ENCODE data around the gene BANK1. TPM values are rescaled to one million over a fixed set of nuclear protein-coding genes. Genes with fewer than 3 reads are reported as not detected.
A peak's percentile ranks its signal among the peaks of the same experiment; 100 is the strongest.

Gene BANK1
- total and polyA plus RNA-seq, 2 of the 8 experiments (the other 6 are each of a cell fraction or from before 2014, with no cell fraction given) = 0.59 to 0.93 TPM

DNA sequence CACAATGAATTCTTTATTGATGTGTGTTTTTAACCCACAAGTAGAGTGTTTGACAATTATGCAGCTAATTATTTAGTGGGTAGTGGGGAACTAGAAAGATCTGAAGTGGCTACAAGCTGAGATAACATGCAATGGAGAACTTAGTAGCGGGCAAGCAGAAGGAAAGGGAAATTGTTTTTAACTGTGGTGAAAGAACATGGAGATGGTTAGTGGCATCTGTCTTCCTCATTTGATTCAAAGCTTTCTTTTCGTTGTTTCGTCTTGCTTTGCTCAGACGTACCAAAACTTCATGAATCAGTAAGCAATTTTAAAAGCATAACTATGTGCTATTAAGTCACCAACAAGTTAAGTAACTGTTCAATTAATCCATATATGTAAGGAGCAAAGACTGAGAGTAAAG lies 169.9 kb downstream of the BANK1 start:
- TF ChIP-seq NRF1 (IDR thresholded peaks at IDR 0.05; ENCODE audit: low read depth, low read length) (no peak), GABPA (IDR thresholded peaks at IDR 0.05; ENCODE audit: borderline replicate concordance, insufficient read depth, low read length) (no peak), SP1 (IDR thresholded peaks at IDR 0.05; ENCODE audit: low read depth, low read length) (no peak), CBX5 (IDR thresholded peaks at IDR 0.05; ENCODE audit: low read depth, low read length) (no peak)
- Histone ChIP-seq H3K4me1 (replicated peaks in 1 of 4; ENCODE audit: control insufficient read depth in 3 of 4, insufficient read depth in 4 of 4, low read length in 3 of 4) (no peaks in the 10 kb centered on the region), H2AK5ac (ENCODE audit: low read depth, low read length) (no peak overlapping the region), H3K27me3 (replicated peaks in 1 of 4; ENCODE audit: control insufficient read depth in 3 of 4, extremely low read depth in 1 of 4, insufficient read depth in 3 of 4, low read length in 3 of 4) (no peaks in the 10 kb centered on the region), H2BK20ac (ENCODE audit: low read length) (no peak overlapping the region), H3K18ac (ENCODE audit: extremely low read depth, low read length) (no peak overlapping the region), H3K4me3 (ENCODE audit: extremely low read depth in 1 of 4, insufficient read depth in 2 of 4, low read depth in 3 of 4, low read length in 4 of 4) (no peak overlapping the region), H3K79me2 (ENCODE audit: control insufficient read depth in 1 of 2, insufficient read depth in 2 of 2, low read length in 2 of 2) (no peaks in the 10 kb centered on the region), H3K4ac (replicated peaks; ENCODE audit: insufficient read length, low read depth, low read length) (no peak overlapping the region), H3K23me2 (ENCODE audit: low read depth, low read length) (no peaks in the 10 kb centered on the region), H4K5ac (ENCODE audit: insufficient read length, low read depth, low read length) (no peak overlapping the region), H3K9ac (replicated peaks in 1 of 4; ENCODE audit: extremely low read depth in 1 of 4, low read depth in 3 of 4, low read length in 3 of 4) (no peak overlapping the region), H2BK15ac (ENCODE audit: low read length) (no peak overlapping the region), H2AFZ (ENCODE audit: low read length) (peak overlapping the region; percentile 87), H2BK120ac (replicated peaks; ENCODE audit: low read depth, low read length) (no peak overlapping the region), H3K79me1 (ENCODE audit: low read depth, low read length) (no peaks in the 10 kb centered on the region), H3K27ac (ENCODE audit: low read depth, low read length) (no peak overlapping the region), H2BK12ac (ENCODE audit: low read depth, low read length) (no peak overlapping the region), H4K20me1 (replicated peaks in 1 of 2; ENCODE audit: control insufficient read depth in 1 of 2, insufficient read depth in 2 of 2, low read length in 2 of 2) (no peaks in the 10 kb centered on the region), H3K4me2 (ENCODE audit: insufficient read depth in 1 of 2, low read depth in 2 of 2, low read length in 2 of 2) (no peak overlapping the region), H3K56ac (replicated peaks; ENCODE audit: insufficient read length, low read depth, low read length) (no peak overlapping the region), H3K23ac (ENCODE audit: insufficient read length) (no peak overlapping the region), H4K91ac (replicated peaks; ENCODE audit: insufficient read length, low read length) (no peak overlapping the region), H3K36me3 (ENCODE audit: control insufficient read depth in 2 of 4, insufficient read depth in 4 of 4, low read length in 3 of 4) (no peaks in the 10 kb centered on the region), H3K9me3 (ENCODE audit: insufficient read depth in 2 of 2, low read depth in 1 of 2, low read length in 1 of 2) (no peaks in the 10 kb centered on the region), H4K8ac (ENCODE audit: extremely low read depth, insufficient read depth, low read length) (no peak overlapping the region), H2BK5ac (ENCODE audit: low read depth, low read length) (no peak overlapping the region), H3K14ac (ENCODE audit: insufficient read length) (no peak overlapping the region)
- CTCF ChIA-PET (ENCODE audit: partially characterized antibody) = no interaction called here
- FAIRE-seq (no peak), DNase-seq (ENCODE audit: low read depth in 1 of 2, low spot score in 2 of 2) (no peak)
- WGBS, 2 experiments (ENCODE audit: extremely low coverage in 1 of 2, insufficient coverage in 1 of 2, insufficient read length in 1 of 2, insufficient replicate concordance in 2 of 2, low coverage in 1 of 2, low lambda C conversion rate in 2 of 2, missing lambda C conversion rate in 1 of 2) = 96% methylated on average over 4 of the region's 4 CpGs; no CpG with 5 or more reads in 1 of the 2 experiments
- POLR2A ChIA-PET (ENCODE audit: partially characterized antibody) = no interaction called here
